ENCODE results near the gene HACL1. TPM values are rescaled to one million over a fixed set of nuclear protein-coding genes. Genes with fewer than 3 reads are reported as not detected.

The HACL1 gene
- total RNA-seq, 1 experiment from 2014 or later = 20.5 TPM

- Histone ChIP-seq H3K9me3 (ENCODE audit: control insufficient read depth in 1 of 2, insufficient read depth in 1 of 2, low read depth in 1 of 2, low read length in 2 of 2) (no peaks in the 10 kb centered on the region), H3K27ac (ENCODE audit: low read depth, low read length) (no peak overlapping the region), H4K20me1 (ENCODE audit: insufficient read depth) (no peaks in the 10 kb centered on the region), H3K4me3 (replicated peaks in 1 of 2; ENCODE audit: low read depth in 1 of 2, low read length in 2 of 2) (no peak overlapping the region), H2AFZ (ENCODE audit: low read depth, low read length, poor library complexity, severe bottlenecking) (no peak overlapping the region), H3K36me3 (ENCODE audit: control insufficient read depth in 1 of 2, insufficient read depth in 2 of 2, low read length in 2 of 2) (no peaks in the 10 kb centered on the region), H3K4me2 (ENCODE audit: low read length) (no peak overlapping the region), H3K4me1 (ENCODE audit: control insufficient read depth in 1 of 2, insufficient read depth in 2 of 2, low read length in 2 of 2) (no peaks in the 10 kb centered on the region), H3K79me2 (ENCODE audit: insufficient read depth, low read length) (no peaks in the 10 kb centered on the region), H3K9me2 (ENCODE audit: insufficient read depth) (no peaks in the 10 kb centered on the region), H3K9ac (ENCODE audit: low read length) (no peak overlapping the region), H3K27me3 (ENCODE audit: insufficient read depth, low read length) (no peaks in the 10 kb centered on the region)
- no TSS peak for BruUV-seq (replicated peaks)
- DNase-seq (ENCODE audit: low read depth, low spot score) (no peak), ATAC-seq (no peak)
- RAD21 ChIA-PET (ENCODE audit: low non-redundant PET in 1 of 2, low total read pairs in 2 of 2, uncharacterized antibody in 2 of 2, unreplicated experiment in 2 of 2) = no interaction called here
- POLR2A ChIA-PET = no interaction called here
- CTCF ChIA-PET = no interaction called here
- no peak for TF ChIP-seq ZFX (IDR thresholded peaks at IDR 0.05)
- TF ChIP-seq EZH2 (IDR thresholded peaks at IDR 0.05) = no peak
- intact Hi-C loops (cut with micrococcal nuclease) = no loop called here
These were observed 51.5 kb downstream of the HACL1 start for GRCh38 chr3:15549846-15550245.

GRCh38 chr3:15542614-15543013 is 58.8 kb downstream of the HACL1 start:
- Histone ChIP-seq H3K4me1 (ENCODE audit: control insufficient read depth in 1 of 2, insufficient read depth in 2 of 2, low read length in 2 of 2) (no peaks in the 10 kb centered on the region), H3K79me2 (ENCODE audit: insufficient read depth, low read length) (no peaks in the 10 kb centered on the region), H3K27ac (ENCODE audit: low read depth, low read length) (no peak overlapping the region), H3K9ac (ENCODE audit: low read length) (no peak overlapping the region), H3K9me3 (ENCODE audit: control insufficient read depth in 1 of 2, insufficient read depth in 1 of 2, low read depth in 1 of 2, low read length in 2 of 2) (no peaks in the 10 kb centered on the region), H4K20me1 (ENCODE audit: insufficient read depth) (no peaks in the 10 kb centered on the region), H3K4me2 (ENCODE audit: low read length) (no peak overlapping the region), H3K4me3 (replicated peaks in 1 of 2; ENCODE audit: low read depth in 1 of 2, low read length in 2 of 2) (no peak overlapping the region), H3K36me3 (ENCODE audit: control insufficient read depth in 1 of 2, insufficient read depth in 2 of 2, low read length in 2 of 2) (no peaks in the 10 kb centered on the region), H2AFZ (ENCODE audit: low read depth, low read length, poor library complexity, severe bottlenecking) (no peak overlapping the region), H3K27me3 (ENCODE audit: insufficient read depth, low read length) (no peaks in the 10 kb centered on the region), H3K9me2 (ENCODE audit: insufficient read depth) (no peaks in the 10 kb centered on the region)
- ATAC-seq (no peak), DNase-seq (ENCODE audit: low read depth, low spot score) (no peak)
- ChIA-PET RAD21 (ENCODE audit: low non-redundant PET in 1 of 2, low total read pairs in 2 of 2, uncharacterized antibody in 2 of 2, unreplicated experiment in 2 of 2) (no interaction called here), CTCF (no interaction called here), POLR2A (no interaction called here)
- no TSS peak for BruUV-seq (replicated peaks)
- intact Hi-C loops (cut with micrococcal nuclease) = no loop called here
- TF ChIP-seq REST (IDR thresholded peaks at IDR 0.05; ENCODE audit: low read depth) (no peak), POLR2AphosphoS5 (IDR thresholded peaks at IDR 0.05; ENCODE audit: low read depth, low read length) (no peak), CBX3 (IDR thresholded peaks at IDR 0.05; ENCODE audit: low read depth) (no peak), JUND (IDR thresholded peaks at IDR 0.05) (no peak), POLR2A (IDR thresholded peaks at IDR 0.05; ENCODE audit: borderline replicate concordance, extremely low read depth, insufficient read depth, insufficient read length) (no peak), YY1 (IDR thresholded peaks at IDR 0.05; ENCODE audit: extremely low read depth, insufficient replicate concordance, low read depth, low read length) (no peak), SRF (IDR thresholded peaks at IDR 0.05; ENCODE audit: low read depth) (no peak), ZBTB33 (IDR thresholded peaks at IDR 0.05; ENCODE audit: extremely low read depth, insufficient replicate concordance, low read length) (no peak), CTCF (IDR thresholded peaks at IDR 0.05 in 2 of 3, conservative IDR thresholded peaks at IDR 0.05 in 1 of 3; ENCODE audit: borderline replicate concordance in 1 of 3, insufficient read depth in 1 of 3, low read depth in 2 of 3, low read length in 2 of 3) (no peak), EZH2 (IDR thresholded peaks at IDR 0.05) (no peak), MAX (IDR thresholded peaks at IDR 0.05) (no peak), FOSL1 (IDR thresholded peaks at IDR 0.05; ENCODE audit: low read depth) (no peak), SIN3A (IDR thresholded peaks at IDR 0.05; ENCODE audit: low read depth) (no peak), RAD21 (IDR thresholded peaks at IDR 0.05; ENCODE audit: low read depth) (no peak)
